IMR-90 (cell line): Measurements from ENCODE around the gene FEN1. TPM values are rescaled to one million over a fixed set of nuclear protein-coding genes. Genes with fewer than 3 reads are reported as not detected.

Experiments used
- ATAC-seq: fragments of 200-7000 bp; cut with Tn5 transposase; 2 replicates; pipeline ENCODE4 v1.9.1; 2020; ENCODE audit warnings: low read depth, mild to moderate bottlenecking, moderate library complexity
- BruUV-seq: library from RNA; stranded (reverse); fragments of 400-500 nt; replicated peaks from 2 replicates; lab custom pipeline; 2021; lab: Mats Ljungman, UMichigan
- CTCF ChIA-PET: fragments of 300-600 bp; formaldehyde crosslinking; extraction: SDS; loops from one replicate; lab custom pipeline; 2021; ENCODE audit warnings: antibody characterized with exemption; lab: Yijun Ruan, JAX
- POLR2A ChIA-PET: fragments of 300-600 bp; sonication (Branson Sonifier 250); formaldehyde crosslinking; loops from one replicate; lab custom pipeline; 2022; ENCODE audit warnings: antibody characterized with exemption; ENCODE audit not compliant: unreplicated experiment; lab: Charles Lee
- DNase-seq: peaks from one replicate; pipeline ENCODE4 v3.0.0; 2013
- H2AFZ ChIP-seq: replicated peaks from 2 replicates; pipeline ENCODE3; 2013; ENCODE audit warnings: low read length, mild to moderate bottlenecking; ENCODE audit not compliant: poor library complexity
- H2AK5ac ChIP-seq: 2 replicates; pipeline ENCODE4 v1.6.1; 2013; ENCODE audit warnings: low read depth, low read length, inconsistent platforms
- H2AK9ac ChIP-seq: replicated peaks from 2 replicates; pipeline ENCODE3; 2013; ENCODE audit warnings: mild to moderate bottlenecking, low read depth, low read length, moderate library complexity; ENCODE audit not compliant: poor library complexity
- H2BK120ac ChIP-seq: 2 replicates; pipeline ENCODE4 v1.6.1; 2013; ENCODE audit warnings: low read depth, low read length, inconsistent platforms
- H2BK15ac ChIP-seq: 3 replicates; pipeline ENCODE4 v1.6.1; 2013; ENCODE audit warnings: low read depth, low read length, inconsistent platforms
- H2BK20ac ChIP-seq: 2 replicates; pipeline ENCODE4 v1.6.1; 2013; ENCODE audit warnings: low read depth, mild to moderate bottlenecking, inconsistent platforms, low read length, moderate library complexity
- H2BK5ac ChIP-seq: 2 replicates; pipeline ENCODE4 v1.6.1; 2013; ENCODE audit warnings: mild to moderate bottlenecking, low read depth, low read length, inconsistent platforms; ENCODE audit not compliant: poor library complexity, severe bottlenecking
- H3K14ac ChIP-seq: replicated peaks from 2 replicates; pipeline ENCODE4 v1.6.1; 2013; ENCODE audit warnings: low read depth, low read length, inconsistent platforms
- H3K18ac ChIP-seq: 2 replicates; pipeline ENCODE4 v1.6.1; 2013; ENCODE audit warnings: low read depth, low read length, control low read depth
- H3K23ac ChIP-seq: 2 replicates; pipeline ENCODE4 v1.6.1; 2013; ENCODE audit warnings: low read depth, low read length, inconsistent platforms
- H3K27ac ChIP-seq: 2 replicates; pipeline ENCODE4 v1.5.1; 2013; ENCODE audit warnings: mild to moderate bottlenecking, control low read depth, low read length; ENCODE audit not compliant: insufficient read depth
- H3K27me3 ChIP-seq: 2 replicates; pipeline ENCODE4 v1.6.1; 2013; ENCODE audit warnings: low read length; ENCODE audit not compliant: control insufficient read depth, insufficient read depth
- H3K36me3 ChIP-seq: 2 replicates; pipeline ENCODE4 v1.6.1; 2013; ENCODE audit warnings: low read length, mixed read lengths; ENCODE audit not compliant: control insufficient read depth, insufficient read depth
- H3K4ac ChIP-seq: 2 replicates; pipeline ENCODE4 v1.6.1; 2013; ENCODE audit warnings: low read depth, low read length, inconsistent platforms
- H3K4me1 ChIP-seq: 2 replicates; pipeline ENCODE4 v1.6.1; 2013; ENCODE audit warnings: low read length, mixed read lengths; ENCODE audit not compliant: control insufficient read depth, insufficient read depth
- H3K4me2 ChIP-seq: 2 replicates; pipeline ENCODE4 v1.6.1; 2013; ENCODE audit warnings: low read depth, mild to moderate bottlenecking, control low read depth, low read length, moderate library complexity
- H3K4me3 ChIP-seq: 2 replicates; pipeline ENCODE4 v1.5.1; 2013; ENCODE audit warnings: low read depth, mild to moderate bottlenecking, control low read depth, low read length, moderate library complexity; ENCODE audit not compliant: insufficient read depth
- H3K56ac ChIP-seq: 2 replicates; pipeline ENCODE4 v1.6.1; 2013; ENCODE audit warnings: low read length, inconsistent platforms; ENCODE audit not compliant: insufficient read depth; ENCODE audit errors: extremely low read depth
- H3K79me1 ChIP-seq, 2 experiments: 2 replicates each; pipeline ENCODE4 v1.6.1; 2013; ENCODE audit warnings: low read length in 2 of 2, inconsistent platforms in 1 of 2, low read depth in 1 of 2
- H3K9ac ChIP-seq: 2 replicates; pipeline ENCODE4 v1.6.1; 2013; ENCODE audit warnings: low read depth, low read length, control low read depth
- H3K9me1 ChIP-seq: 2 replicates; pipeline ENCODE4 v1.6.1; 2013; ENCODE audit warnings: low read length, inconsistent platforms; ENCODE audit not compliant: insufficient read depth
- H3K9me3 ChIP-seq: 2 replicates; pipeline ENCODE4 v1.6.1; 2013; ENCODE audit warnings: low read length; ENCODE audit not compliant: control insufficient read depth, insufficient read depth
- H4K20me1 ChIP-seq: 2 replicates; pipeline ENCODE4 v1.6.1; 2013; ENCODE audit warnings: low read length, inconsistent platforms; ENCODE audit not compliant: insufficient read depth
- H4K5ac ChIP-seq: 2 replicates; pipeline ENCODE4 v1.6.1; 2013; ENCODE audit warnings: mild to moderate bottlenecking, low read depth, low read length, control low read depth
- H4K8ac ChIP-seq, 2 experiments: 2 replicates each; pipeline ENCODE4 v1.6.1; 2013; ENCODE audit warnings: low read depth in 2 of 2, low read length in 2 of 2, control low read depth in 1 of 2, inconsistent platforms in 1 of 2
- H4K91ac ChIP-seq: 2 replicates; pipeline ENCODE4 v1.6.1; 2013; ENCODE audit warnings: low read depth, low read length, inconsistent platforms; ENCODE audit not compliant: insufficient read depth
- CHD1 ChIP-seq: IDR thresholded peaks from 2 replicates; pipeline ENCODE4 v1.6.1; 2012; ENCODE audit warnings: low read depth, low read length, improper control_type of control experiment
- CTCF ChIP-seq: conservative IDR thresholded peaks from 2 replicates; pipeline ENCODE4 v1.5.1; 2012; ENCODE audit warnings: mild to moderate bottlenecking, low read depth, low read length, improper control_type of control experiment
- MAFK ChIP-seq: IDR thresholded peaks from 2 replicates; pipeline ENCODE4 v1.6.1; 2012; ENCODE audit warnings: low read depth, low read length, improper control_type of control experiment
- MAZ ChIP-seq: IDR thresholded peaks from 2 replicates; pipeline ENCODE4 v1.6.1; 2012; ENCODE audit warnings: low read depth, mild to moderate bottlenecking, low read length, improper control_type of control experiment, moderate library complexity, borderline replicate concordance
- RAD21 ChIP-seq: IDR thresholded peaks from 2 replicates; pipeline ENCODE4 v1.6.1; 2012; ENCODE audit warnings: low read length, improper control_type of control experiment
- SMC3 ChIP-seq: fragments of 150-350 bp; IDR thresholded peaks from 2 replicates; pipeline ENCODE4 v1.6.1; 2016; ENCODE audit warnings: low read depth, mild to moderate bottlenecking, antibody characterized with exemption, low read length, moderate library complexity
- USF2 ChIP-seq: fragments of 150-350 bp; IDR thresholded peaks from 2 replicates; pipeline ENCODE4 v1.6.1; 2017; ENCODE audit warnings: mild to moderate bottlenecking, antibody characterized with exemption, low read length, low read depth
- WGBS, 2 experiments: methylation state at CpG; one replicate each; pipeline versions ENCODE4 v1.1.5 to v1.1.7; 2013; ENCODE audit warnings: missing lambda C conversion rate in 2 of 2; ENCODE audit not compliant: insufficient read length in 1 of 2; ENCODE audit errors: extremely low coverage in 2 of 2; 5-methylcytosine and 5-hydroxymethylcytosine counted together
- dilution Hi-C: fragments of 300-500 bp; cut with HindIII; formaldehyde crosslinking; loops from one replicate; pipeline ENCODE4 v1.14.3; 2018; ENCODE audit warnings: low sequenced_read_pairs; ENCODE audit not compliant: unreplicated experiment
- in situ Hi-C: fragments of 300-500 bp; cut with MboI; formaldehyde crosslinking; loops from 3 replicates; pipeline ENCODE4 v1.14.3; 2019; ENCODE audit warnings: low sequenced_read_pairs, inconsistent platforms, mixed read lengths
- intact Hi-C: fragments of 100-400 bp; cut with micrococcal nuclease; formaldehyde crosslinking; loops from 2 replicates; pipeline ENCODE4 v1.10.0; 2022
- polyA plus RNA-seq, 3 experiments: library from polyadenylated mRNA; depleted of rRNA; stranded (reverse); fragments of >200 nt; gene quantifications; 2 replicates each; pipeline ENCODE4 v1.2.3, GENCODE V29; 2012; ENCODE audit warnings: low replicate concordance in 1 of 3
- total RNA-seq: library from RNA; depleted of rRNA; stranded (reverse); fragments of >200 nt; gene quantifications from 2 replicates; pipeline ENCODE4 v1.2.3, GENCODE V29; 2012

FEN1 gene
- total and polyA plus RNA-seq, 2 of the 4 experiments (the other 2 are of a cell fraction): 23.0 to 41.9 TPM

- Histone ChIP-seq H3K79me1 (0 out of 4 replicates have a peak, but pooled peaks cover 0 to 3% of the 10 kb centered on the region in 2 experiments), H2BK15ac (no peak within 1 kb of the TSS), H3K4me1 (peaks cover 15% of the 10 kb centered on the region), H2AK9ac (peak within 1 kb of the TSS; percentile 56), H2BK120ac (no peak within 1 kb of the TSS), H3K27me3 (peaks cover 3% of the 10 kb centered on the region; the same call in 1 of the 2 replicates), H3K4ac (no peak within 1 kb of the TSS; the same call in 1 of the 2 replicates), H4K8ac (peak within 1 kb of the TSS; percentile 66 to 70; a peak in 1 of 4 replicates), H3K4me3 (peak within 1 kb of the TSS; percentile 71), H4K5ac (0 out of 2 replicates have a peak within 1 kb of the TSS, but pooled peaks have one; percentile 28), H3K23ac (peak within 1 kb of the TSS; percentile 71), H3K27ac (peak within 1 kb of the TSS; percentile 29; the same call in 1 of the 2 replicates), H2AFZ (peak within 1 kb of the TSS; percentile 88), H3K56ac (no peak within 1 kb of the TSS), H2BK20ac (no peak within 1 kb of the TSS), H3K9me1 (no peaks in the 10 kb centered on the region), H3K4me2 (peak within 1 kb of the TSS; percentile 86), H3K18ac (no peak within 1 kb of the TSS), H3K9ac (peak within 1 kb of the TSS; percentile 64), H3K9me3 (no peaks in the 10 kb centered on the region), H2BK5ac (no peak within 1 kb of the TSS), H4K20me1 (no peaks in the 10 kb centered on the region), H2AK5ac (peak within 1 kb of the TSS; percentile 1; the same call in 1 of the 2 replicates), H4K91ac (no peak within 1 kb of the TSS), H3K14ac (no peak within 1 kb of the TSS), H3K36me3 (no peaks in the 10 kb centered on the region)
- ChIA-PET POLR2A (no interaction called here), CTCF (no interaction called here)
- ATAC-seq: peak; percentile 92
- peak; percentile 14 for DNase-seq
- in situ Hi-C loops: no loop called here
- dilution Hi-C loops: no loop called here
- 0% methylated on average over 31 of the region's 93 CpGs; no CpG with 5 or more reads in 1 of the 2 experiments for WGBS, 2 experiments
- intact Hi-C loops: loop anchor here (1.0 kb wide), 1 partner anchor 24 kb away; no protein-coding TSS in a partner anchor
- TF ChIP-seq CTCF (peak; percentile 82), MAZ (peak; percentile 85; the same call in 1 of the 2 replicates), USF2 (no peak), SMC3 (peak; percentile 27), MAFK (no peak), CHD1 (no peak), RAD21 (peak; percentile 41; the same call in 1 of the 2 replicates)
- no TSS peak for BruUV-seq
These were observed 40.4 kb upstream of the FEN1 start, which contains the start of gene MYRF for GRCh38 chr11:61752117-61752924. MYRF (plus strand) TSS chr11:61752636; CDS start chr11:61752745, 109 bp downstream.
